ENCODE data around the gene KRTAP20-1.

KRTAP20-1 gene

GRCh38 chr21:30646904-30647414, 30.7 kb downstream of the KRTAP20-1 start:
- DNase-seq (ENCODE audit: low spot score) = no peak

GRCh38 chr21:30652891-30653290, 36.7 kb downstream of the KRTAP20-1 start:
- no peak for DNase-seq (ENCODE audit: low spot score)
